ENCODE results near the gene SPINK4.

SPINK4 gene

DNA sequence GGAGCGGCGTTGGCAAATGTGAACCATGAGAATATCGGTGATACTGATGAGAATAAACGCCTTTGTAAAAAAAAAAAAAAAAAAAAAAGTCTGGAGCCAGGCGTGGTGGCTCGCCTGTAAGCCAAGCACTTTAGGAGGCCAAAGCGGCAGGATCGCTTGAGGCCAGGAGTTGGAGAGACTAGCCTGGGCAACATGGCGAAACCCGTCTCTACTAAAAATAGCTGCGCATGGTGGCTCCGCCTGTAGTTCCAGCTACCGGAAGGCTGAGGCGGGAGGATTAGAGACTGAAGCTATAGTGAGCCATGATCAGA, 49.9 kb downstream of the SPINK4 start:
- peak overlapping the region; percentile 93 to 99 for H3K4me3 ChIP-seq (ENCODE audit: low read length in 2 of 2)
- peak overlapping the region; percentile 100 for H3K27ac ChIP-seq (ENCODE audit: low read depth in 2 of 2, low read length in 2 of 2)
- H3K27me3 ChIP-seq (ENCODE audit: control insufficient read depth in 2 of 2, insufficient read depth in 2 of 2, low read length in 2 of 2): no peaks in the 10 kb centered on the region
- peak overlapping the region; percentile 98 to 100 for H3K9ac ChIP-seq (ENCODE audit: low read depth in 1 of 2, low read length in 2 of 2)
- H3K36me3 ChIP-seq (ENCODE audit: control insufficient read depth in 2 of 2, insufficient read depth in 2 of 2, low read length in 2 of 2): peaks cover 8 to 16% of the 10 kb centered on the region in 2 donors
- H3K9me3 ChIP-seq (ENCODE audit: control insufficient read depth in 2 of 2, low read length in 2 of 2): no peaks in the 10 kb centered on the region
- H3K4me1 ChIP-seq (ENCODE audit: control insufficient read depth in 2 of 2, insufficient read depth in 2 of 2, low read length in 2 of 2): peaks cover 26 to 44% of the 10 kb centered on the region in 2 donors

DNA sequence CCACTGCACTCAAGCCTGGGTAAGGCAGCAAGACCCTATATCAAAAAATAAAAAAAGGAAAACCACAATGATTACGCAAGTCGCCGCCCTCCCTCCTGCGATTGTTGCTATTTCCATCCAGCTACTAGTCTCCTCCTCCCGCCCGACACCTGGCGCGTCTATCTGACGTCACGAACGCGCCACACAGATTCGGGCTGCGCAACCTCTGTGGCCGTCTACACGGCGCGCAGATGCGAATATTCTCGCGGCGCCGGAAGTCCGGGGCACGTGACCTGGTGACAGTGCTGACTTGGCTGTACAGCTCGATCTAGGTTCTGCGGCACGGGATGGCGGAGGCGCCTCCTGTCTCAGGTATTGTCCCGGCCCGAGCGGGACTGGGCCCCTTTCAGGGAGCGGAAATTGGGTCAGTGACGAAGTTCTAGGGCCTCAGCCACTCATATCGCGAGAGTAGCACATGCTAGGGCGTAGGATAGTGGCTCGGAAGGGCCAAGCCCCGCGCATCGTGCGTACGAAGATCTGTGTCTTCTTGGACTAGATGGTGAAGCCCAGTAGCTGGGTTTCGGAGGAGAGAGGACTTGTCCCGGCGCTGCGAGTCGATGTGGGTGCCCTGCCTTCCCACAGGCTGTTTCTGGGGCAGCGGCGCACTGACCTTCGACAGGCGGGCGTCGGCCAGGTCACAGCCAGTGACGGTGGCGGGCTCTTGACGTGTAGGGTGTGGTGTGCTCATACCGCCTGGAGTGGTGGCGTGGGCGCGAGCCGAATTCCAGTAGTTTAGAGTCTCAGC, 50.5 kb downstream of the SPINK4 start, which contains the start of gene NFX1:
Gene NFX1 (plus strand): TSS at position 270 of the 784 bp plus-strand sequence. CDS start 57 bp downstream, at position 327.
- Histone ChIP-seq H3K27ac (ENCODE audit: low read depth in 2 of 2, low read length in 2 of 2) (peak within 1 kb of the TSS; percentile 100), H3K9ac (ENCODE audit: low read depth in 1 of 2, low read length in 2 of 2) (peak within 1 kb of the TSS; percentile 98 to 100), H3K27me3 (ENCODE audit: control insufficient read depth in 2 of 2, insufficient read depth in 2 of 2, low read length in 2 of 2) (no peaks in the 10 kb centered on the region), H3K4me1 (ENCODE audit: control insufficient read depth in 2 of 2, insufficient read depth in 2 of 2, low read length in 2 of 2) (peaks cover 29 to 44% of the 10 kb centered on the region in 2 donors), H3K4me3 (ENCODE audit: low read length in 2 of 2) (peak within 1 kb of the TSS; percentile 93 to 99), H3K9me3 (ENCODE audit: control insufficient read depth in 2 of 2, low read length in 2 of 2) (no peaks in the 10 kb centered on the region), H3K36me3 (ENCODE audit: control insufficient read depth in 2 of 2, insufficient read depth in 2 of 2, low read length in 2 of 2) (peaks cover 13 to 22% of the 10 kb centered on the region in 2 donors)

GRCh38 chr9:33291031-33291397, 51.0 kb downstream of the SPINK4 start:
- peaks cover 17 to 26% of the 10 kb centered on the region in 2 donors for H3K36me3 ChIP-seq (ENCODE audit: control insufficient read depth in 2 of 2, insufficient read depth in 2 of 2, low read length in 2 of 2)
- H3K9ac ChIP-seq (ENCODE audit: low read depth in 1 of 2, low read length in 2 of 2): peak overlapping the region; percentile 98 to 100
- peak overlapping the region; percentile 100 for H3K27ac ChIP-seq (ENCODE audit: low read depth in 2 of 2, low read length in 2 of 2)
- H3K9me3 ChIP-seq (ENCODE audit: control insufficient read depth in 2 of 2, low read length in 2 of 2): no peaks in the 10 kb centered on the region
- peaks cover 34 to 46% of the 10 kb centered on the region in 2 donors for H3K4me1 ChIP-seq (ENCODE audit: control insufficient read depth in 2 of 2, insufficient read depth in 2 of 2, low read length in 2 of 2)
- H3K4me3 ChIP-seq (ENCODE audit: low read length in 2 of 2): peak overlapping the region; percentile 93 to 99
- no peaks in the 10 kb centered on the region for H3K27me3 ChIP-seq (ENCODE audit: control insufficient read depth in 2 of 2, insufficient read depth in 2 of 2, low read length in 2 of 2)

DNA sequence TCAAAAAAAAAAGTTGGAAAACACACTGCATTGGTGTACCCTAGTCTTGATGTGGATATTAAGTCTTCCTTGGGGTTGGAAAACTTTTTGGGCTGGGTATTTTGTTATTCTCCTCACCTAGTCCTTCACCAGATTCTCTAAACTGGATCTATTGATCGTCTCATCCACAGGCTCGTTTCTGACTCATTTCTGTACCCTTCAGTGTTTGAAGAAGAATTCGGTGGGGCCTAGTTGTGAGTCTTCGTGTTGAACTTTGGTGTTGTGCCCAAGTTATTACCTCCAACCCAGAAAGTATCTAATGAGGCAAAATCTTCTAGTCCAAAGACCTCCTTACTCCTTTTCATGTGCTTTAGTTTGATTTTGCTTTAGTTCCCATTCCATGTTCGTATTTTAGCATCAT, 51.9 kb downstream of the SPINK4 start:
- H3K9ac ChIP-seq (ENCODE audit: low read depth in 1 of 2, low read length in 2 of 2): no peak overlapping the region
- peaks cover 43 to 52% of the 10 kb centered on the region in 2 donors for H3K4me1 ChIP-seq (ENCODE audit: control insufficient read depth in 2 of 2, insufficient read depth in 2 of 2, low read length in 2 of 2)

DNA sequence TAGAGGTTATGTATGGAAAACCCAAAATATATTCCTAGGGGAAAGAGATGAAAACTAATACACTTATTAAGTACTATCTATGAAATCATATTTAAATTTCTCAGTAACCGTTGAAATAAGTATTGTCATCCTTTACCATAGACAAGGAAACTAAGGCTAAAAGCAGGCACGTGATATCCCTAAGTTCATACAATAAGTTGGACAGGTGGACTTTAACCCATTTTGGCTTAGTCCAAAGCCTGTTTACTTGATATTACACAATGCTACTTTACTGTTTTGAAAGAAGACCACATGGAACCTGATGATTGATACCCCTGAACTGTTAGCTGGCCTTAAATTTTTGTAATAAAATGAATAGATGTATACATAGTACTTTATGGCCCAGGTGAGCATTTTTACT, 53.8 kb downstream of the SPINK4 start:
- Histone ChIP-seq H3K9ac (ENCODE audit: low read depth in 1 of 2, low read length in 2 of 2) (no peak overlapping the region), H3K9me3 (ENCODE audit: control insufficient read depth in 2 of 2, low read length in 2 of 2) (no peaks in the 10 kb centered on the region), H3K4me3 (ENCODE audit: low read length in 2 of 2) (no peak overlapping the region), H3K27me3 (ENCODE audit: control insufficient read depth in 2 of 2, insufficient read depth in 2 of 2, low read length in 2 of 2) (no peaks in the 10 kb centered on the region), H3K36me3 (ENCODE audit: control insufficient read depth in 2 of 2, insufficient read depth in 2 of 2, low read length in 2 of 2) (peaks cover 26 to 43% of the 10 kb centered on the region in 2 donors), H3K4me1 (ENCODE audit: control insufficient read depth in 2 of 2, insufficient read depth in 2 of 2, low read length in 2 of 2) (peaks cover 56 to 64% of the 10 kb centered on the region in 2 donors), H3K27ac (ENCODE audit: low read depth in 2 of 2, low read length in 2 of 2) (no peak overlapping the region)

More for the DNA sequence above, 51.9 kb downstream of the SPINK4 start:
- peak overlapping the region in 1 of 2 donors; percentile 17 for H3K4me3 ChIP-seq (ENCODE audit: low read length in 2 of 2)
- H3K36me3 ChIP-seq (ENCODE audit: control insufficient read depth in 2 of 2, insufficient read depth in 2 of 2, low read length in 2 of 2): peaks cover 17 to 34% of the 10 kb centered on the region in 2 donors
- no peaks in the 10 kb centered on the region for H3K9me3 ChIP-seq (ENCODE audit: control insufficient read depth in 2 of 2, low read length in 2 of 2)
- H3K27me3 ChIP-seq (ENCODE audit: control insufficient read depth in 2 of 2, insufficient read depth in 2 of 2, low read length in 2 of 2): no peaks in the 10 kb centered on the region
- peak overlapping the region in 1 of 2 donors; percentile 100 for H3K27ac ChIP-seq (ENCODE audit: low read depth in 2 of 2, low read length in 2 of 2)

DNA sequence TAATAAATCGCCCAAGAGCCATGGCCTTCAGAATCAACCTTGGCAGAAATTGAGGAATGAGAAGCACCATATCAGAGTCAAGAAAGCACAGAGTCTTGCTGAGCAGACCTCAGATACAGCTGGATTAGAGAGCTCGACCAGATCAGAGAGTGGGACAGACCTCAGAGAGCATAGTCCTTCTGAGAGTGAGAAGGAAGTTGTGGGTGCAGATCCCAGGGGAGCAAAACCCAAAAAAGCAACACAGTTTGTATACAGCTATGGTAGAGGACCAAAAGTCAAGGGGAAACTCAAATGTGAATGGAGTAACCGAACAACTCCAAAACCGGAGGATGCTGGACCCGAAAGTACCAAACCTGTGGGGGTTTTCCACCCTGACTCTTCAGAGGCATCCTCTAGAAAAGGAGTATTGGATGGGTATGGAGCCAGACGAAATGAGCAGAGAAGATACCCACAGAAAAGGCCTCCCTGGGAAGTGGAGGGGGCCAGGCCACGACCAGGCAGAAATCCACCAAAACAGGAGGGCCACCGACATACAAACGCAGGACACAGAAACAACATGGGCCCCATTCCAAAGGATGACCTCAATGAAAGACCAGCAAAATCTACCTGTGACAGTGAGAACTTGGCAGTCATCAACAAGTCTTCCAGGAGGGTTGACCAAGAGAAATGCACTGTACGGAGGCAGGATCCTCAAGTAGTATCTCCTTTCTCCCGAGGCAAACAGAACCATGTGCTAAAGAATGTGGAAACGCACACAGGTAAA, 54.9 kb downstream of the SPINK4 start:
- Histone ChIP-seq H3K27ac (ENCODE audit: low read depth in 2 of 2, low read length in 2 of 2) (peak overlapping the region in 1 of 2 donors; percentile 6), H3K9ac (ENCODE audit: low read depth in 1 of 2, low read length in 2 of 2) (no peak overlapping the region), H3K36me3 (ENCODE audit: control insufficient read depth in 2 of 2, insufficient read depth in 2 of 2, low read length in 2 of 2) (peaks cover 35 to 51% of the 10 kb centered on the region in 2 donors)

DNA sequence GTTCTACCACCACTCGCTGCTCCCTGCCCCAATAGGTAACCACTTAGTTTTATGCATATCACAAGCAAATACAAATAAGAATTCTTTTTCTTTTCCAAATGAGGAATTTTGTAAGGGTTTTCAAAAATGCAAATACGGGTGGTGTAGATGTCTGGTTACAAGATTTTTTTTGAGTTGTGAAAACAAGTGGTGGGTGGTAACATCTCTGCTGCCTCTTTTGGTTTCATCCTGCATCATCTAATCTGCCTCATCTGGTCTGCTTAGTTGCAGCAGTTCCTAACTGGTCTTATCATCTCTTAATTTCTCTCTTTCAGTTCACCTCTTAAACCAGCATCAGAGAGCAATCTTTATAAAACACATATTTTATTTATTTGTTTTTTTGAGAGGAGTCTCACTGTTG, 55.6 kb downstream of the SPINK4 start:
- peaks cover 39 to 56% of the 10 kb centered on the region in 2 donors for H3K36me3 ChIP-seq (ENCODE audit: control insufficient read depth in 2 of 2, insufficient read depth in 2 of 2, low read length in 2 of 2)
- peak overlapping the region in 1 of 2 donors; percentile 67 for H3K27ac ChIP-seq (ENCODE audit: low read depth in 2 of 2, low read length in 2 of 2)
- no peak overlapping the region for H3K4me3 ChIP-seq (ENCODE audit: low read length in 2 of 2)
- H3K9me3 ChIP-seq (ENCODE audit: control insufficient read depth in 2 of 2, low read length in 2 of 2): no peaks in the 10 kb centered on the region
- peaks cover 56% of the 10 kb centered on the region in 2 donors for H3K4me1 ChIP-seq (ENCODE audit: control insufficient read depth in 2 of 2, insufficient read depth in 2 of 2, low read length in 2 of 2)
- no peaks in the 10 kb centered on the region for H3K27me3 ChIP-seq (ENCODE audit: control insufficient read depth in 2 of 2, insufficient read depth in 2 of 2, low read length in 2 of 2)
- no peak overlapping the region for H3K9ac ChIP-seq (ENCODE audit: low read depth in 1 of 2, low read length in 2 of 2)

More for the DNA sequence above, 54.9 kb downstream of the SPINK4 start:
- no peak overlapping the region for H3K4me3 ChIP-seq (ENCODE audit: low read length in 2 of 2)
- no peaks in the 10 kb centered on the region for H3K27me3 ChIP-seq (ENCODE audit: control insufficient read depth in 2 of 2, insufficient read depth in 2 of 2, low read length in 2 of 2)
- H3K9me3 ChIP-seq (ENCODE audit: control insufficient read depth in 2 of 2, low read length in 2 of 2): no peaks in the 10 kb centered on the region
- peaks cover 56 to 58% of the 10 kb centered on the region in 2 donors for H3K4me1 ChIP-seq (ENCODE audit: control insufficient read depth in 2 of 2, insufficient read depth in 2 of 2, low read length in 2 of 2)

DNA sequence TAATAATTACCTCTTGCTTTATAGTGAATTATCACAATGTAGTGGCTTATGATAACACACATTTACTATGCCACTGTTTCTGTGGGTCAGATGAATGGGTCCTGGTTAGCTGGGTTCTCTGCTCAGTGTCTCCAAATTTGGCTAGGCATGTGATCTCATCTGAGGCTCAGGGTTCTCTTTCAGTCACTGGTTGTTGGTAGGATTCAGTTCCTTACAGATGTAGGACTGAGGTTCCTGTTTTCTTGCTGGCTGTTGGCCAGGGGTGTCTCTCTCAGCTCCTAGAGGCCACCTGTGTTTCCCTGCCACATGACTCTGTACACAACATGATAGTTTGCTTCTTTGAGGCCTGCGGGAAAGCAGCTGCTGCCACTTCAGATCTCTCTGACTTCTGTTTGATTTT, 57.5 kb downstream of the SPINK4 start:
- Histone ChIP-seq H3K27ac (ENCODE audit: low read depth in 2 of 2, low read length in 2 of 2) (peak overlapping the region; percentile 67), H3K36me3 (ENCODE audit: control insufficient read depth in 2 of 2, insufficient read depth in 2 of 2, low read length in 2 of 2) (peaks cover 50 to 68% of the 10 kb centered on the region in 2 donors), H3K9ac (ENCODE audit: low read depth in 1 of 2, low read length in 2 of 2) (peak overlapping the region in 1 of 2 donors; percentile 34), H3K4me3 (ENCODE audit: low read length in 2 of 2) (peak overlapping the region in 1 of 2 donors; percentile 42), H3K27me3 (ENCODE audit: control insufficient read depth in 2 of 2, insufficient read depth in 2 of 2, low read length in 2 of 2) (no peaks in the 10 kb centered on the region), H3K4me1 (ENCODE audit: control insufficient read depth in 2 of 2, insufficient read depth in 2 of 2, low read length in 2 of 2) (peaks cover 37 to 45% of the 10 kb centered on the region in 2 donors), H3K9me3 (ENCODE audit: control insufficient read depth in 2 of 2, low read length in 2 of 2) (no peaks in the 10 kb centered on the region)
